Measurements from ENCODE around the gene CAND2.

- TF ChIP-seq TAF7 (optimal IDR thresholded peaks at IDR 0.05; ENCODE audit: borderline replicate concordance, low read depth, low read length) (no peak), KDM1A (IDR thresholded peaks at IDR 0.05; ENCODE audit: borderline replicate concordance, low read length) (no peak), RFX5 (IDR thresholded peaks at IDR 0.05; ENCODE audit: borderline replicate concordance, low read depth, low read length) (no peak), CTCF (IDR thresholded peaks at IDR 0.05; ENCODE audit: control extremely low read depth in 1 of 3, insufficient read depth in 1 of 3, low read depth in 1 of 3, low read length in 3 of 3) (no peak), YY1 (IDR thresholded peaks at IDR 0.05; ENCODE audit: low read depth, low read length) (no peak), HDAC6 (IDR thresholded peaks at IDR 0.05; ENCODE audit: low read depth, low read length) (no peak), POLR2AphosphoS5 (IDR thresholded peaks at IDR 0.05; ENCODE audit: low read depth, low read length) (no peak), ATF2 (IDR thresholded peaks at IDR 0.05; ENCODE audit: low read length) (no peak)
These were observed 18.6 kb downstream of the CAND2 start for GRCh38 chr3:12815078-12815477.

All from H1 (cell line).